Caco-2 (cell line): ENCODE data around the gene UBE2D4. TPM values are rescaled to one million over a fixed set of nuclear protein-coding genes. Genes with fewer than 3 reads are reported as not detected.

Experiments used
- BruUV-seq: library from RNA; stranded (reverse); fragments of 400-500 nt; replicated peaks from 2 replicates; lab custom pipeline; 2021; lab: Mats Ljungman, UMichigan
- CTCF ChIA-PET: fragments of 300-600 bp; sonication (Branson Sonifier 250); formaldehyde crosslinking; loops from one replicate; lab custom pipeline; 2022; ENCODE audit warnings: antibody characterized with exemption; lab: Charles Lee
- POLR2A ChIA-PET: fragments of 300-600 bp; sonication (Branson Sonifier 250); formaldehyde crosslinking; loops from one replicate; lab custom pipeline; 2022; ENCODE audit warnings: antibody characterized with exemption; lab: Charles Lee
- DNase-seq, 2 experiments: peaks; one replicate each; pipeline versions ENCODE4 v3.0.0 to v3.0.0-alpha.2; 2020 to 2022
- H3K27me3 ChIP-seq: replicated peaks from 2 replicates; pipeline ENCODE4 v1.6.0; 2011; ENCODE audit warnings: low read length; ENCODE audit not compliant: control insufficient read depth, insufficient read depth
- H3K36me3 ChIP-seq: 2 replicates; pipeline ENCODE4 v1.5.1; 2011; ENCODE audit warnings: low read length; ENCODE audit not compliant: control insufficient read depth, insufficient read depth
- H3K4me1 ChIP-seq: fragments of 250-450 bp; sonication (Bioruptor Pico); 2 replicates; pipeline ENCODE4 v1.5.1; 2020; ENCODE audit warnings: mild to moderate bottlenecking
- H3K4me3 ChIP-seq: 2 replicates; pipeline ENCODE4 v1.5.1; 2011; ENCODE audit warnings: low read depth, mild to moderate bottlenecking, control low read depth, low read length
- H3K9me3 ChIP-seq: fragments of 250-450 bp; sonication (Bioruptor Pico); 2 replicates; pipeline ENCODE4 v1.5.1; 2020; ENCODE audit warnings: mild to moderate bottlenecking, moderate library complexity
- H3K27ac Mint-ChIP-seq: one replicate; pipeline ENCODE4 v1.8.0; 2022; ENCODE audit warnings: mixed read lengths; ENCODE audit not compliant: unreplicated experiment
- H3K27me3 Mint-ChIP-seq: one replicate; pipeline ENCODE4 v1.8.0; 2022; ENCODE audit warnings: mixed read lengths; ENCODE audit not compliant: insufficient read depth, unreplicated experiment
- H3K36me3 Mint-ChIP-seq: one replicate; pipeline ENCODE4 v1.8.0; 2022; ENCODE audit warnings: mild to moderate bottlenecking, mixed read lengths; ENCODE audit not compliant: insufficient read depth, unreplicated experiment
- H3K4me1 Mint-ChIP-seq: one replicate; pipeline ENCODE4 v1.8.0; 2022; ENCODE audit warnings: low read depth, mixed read lengths; ENCODE audit not compliant: unreplicated experiment
- H3K4me3 Mint-ChIP-seq: one replicate; pipeline ENCODE4 v1.8.0; 2022; ENCODE audit warnings: mild to moderate bottlenecking, moderate library complexity, mixed read lengths; ENCODE audit not compliant: unreplicated experiment
- H3K9me3 Mint-ChIP-seq: one replicate; pipeline ENCODE4 v1.8.0; 2022; ENCODE audit warnings: mixed read lengths; ENCODE audit not compliant: unreplicated experiment
- CTCF ChIP-seq, 2 experiments: fragments of 200-600 bp in 1 of 2; IDR thresholded peaks; 1 replicate in 1 of 2; 2 replicates in 1 of 2; pipeline versions ENCODE4 v1.5.1 to v1.8.0; 2011 to 2022; ENCODE audit warnings: antibody characterized with exemption in 1 of 2, control low read depth in 1 of 2, inconsistent platforms in 1 of 2, low read depth in 1 of 2, low read length in 1 of 2, mild to moderate bottlenecking in 1 of 2, moderate library complexity in 1 of 2; ENCODE audit not compliant: insufficient read depth in 1 of 2, severe bottlenecking in 1 of 2, unreplicated experiment in 1 of 2
- intact Hi-C: fragments of 100-400 bp; cut with micrococcal nuclease; formaldehyde crosslinking; loops from one replicate; pipeline ENCODE4 v1.10.0; 2022; ENCODE audit not compliant: unreplicated experiment
- total RNA-seq: library from RNA; stranded (reverse); gene quantifications from 2 replicates; pipeline ENCODE4 v1.2.3, GENCODE V29; 2022

The UBE2D4 gene
- total RNA-seq, 1 experiment from 2014 or later: 15.4 TPM

DNA sequence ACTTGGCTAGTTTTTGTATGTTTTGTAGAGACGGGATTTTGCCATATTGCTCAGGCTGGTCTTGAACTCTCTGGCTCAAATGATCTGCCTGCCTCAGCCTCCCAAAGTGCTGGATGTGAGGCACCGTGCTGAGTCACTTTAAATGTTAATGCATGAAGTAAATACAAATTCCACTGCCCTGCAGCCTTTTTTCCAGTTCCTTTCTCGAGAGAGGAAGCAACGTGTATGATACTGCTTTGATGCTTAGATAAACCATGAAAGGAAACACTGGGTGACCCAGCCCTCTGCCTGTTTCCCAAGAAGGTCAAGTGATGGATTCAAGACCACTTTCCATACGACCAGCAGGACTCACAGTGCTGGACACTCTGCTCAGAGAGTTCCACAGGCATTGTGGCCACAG is 45.6 kb upstream of the UBE2D4 start:
- DNase-seq: no peak
- Mint-ChIP-seq H3K27ac (no peak overlapping the region), H3K27me3 (no peaks in the 10 kb centered on the region), H3K4me1 (no peaks in the 10 kb centered on the region), H3K9me3 (no peaks in the 10 kb centered on the region), H3K36me3 (peaks cover 80% of the 10 kb centered on the region), H3K4me3 (no peak overlapping the region)
- Histone ChIP-seq H3K36me3 (peaks cover 2% of the 10 kb centered on the region), H3K4me1 (no peaks in the 10 kb centered on the region), H3K27me3 (no peaks in the 10 kb centered on the region), H3K4me3 (no peak overlapping the region), H3K9me3 (no peaks in the 10 kb centered on the region)
- TF ChIP-seq CTCF (IDR thresholded peaks at IDR 0.05; ENCODE audit: insufficient read depth in 1 of 2, low read depth in 1 of 2, low read length in 1 of 2, severe bottlenecking in 1 of 2, unreplicated experiment in 1 of 2): no peak
- BruUV-seq: no TSS peak
- ChIA-PET POLR2A (no interaction called here), CTCF (no interaction called here)
- intact Hi-C loops: no loop called here

DNA sequence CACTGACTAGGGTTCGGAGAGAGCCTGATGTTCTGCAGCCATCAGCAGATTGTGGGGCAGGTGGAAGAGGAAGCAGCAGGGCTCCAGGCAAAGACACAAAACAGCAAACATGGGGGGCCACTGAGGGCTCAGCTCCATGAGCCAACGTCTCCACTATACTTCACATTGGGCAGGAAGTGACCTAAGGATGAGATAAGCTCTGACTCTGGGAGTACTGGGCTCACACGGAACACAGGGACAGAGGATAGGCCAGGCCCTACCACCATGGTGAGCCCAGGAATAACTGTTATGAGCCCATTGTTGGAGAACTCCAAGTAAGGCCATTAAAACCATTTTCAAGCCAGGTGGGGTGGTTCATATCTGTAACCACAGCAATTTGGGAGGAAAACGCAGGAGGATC is 42.0 kb upstream of the UBE2D4 start:
- H3K27me3 ChIP-seq: no peaks in the 10 kb centered on the region
- H3K9me3 ChIP-seq: no peaks in the 10 kb centered on the region
- peaks cover 3% of the 10 kb centered on the region for H3K36me3 ChIP-seq
- no peak overlapping the region for H3K4me3 ChIP-seq
- no TSS peak for BruUV-seq
- no peak for TF ChIP-seq CTCF (IDR thresholded peaks at IDR 0.05; ENCODE audit: insufficient read depth in 1 of 2, low read depth in 1 of 2, low read length in 1 of 2, severe bottlenecking in 1 of 2, unreplicated experiment in 1 of 2)
- no peak overlapping the region for H3K4me3 Mint-ChIP-seq
- DNase-seq: no peak
- no peaks in the 10 kb centered on the region for H3K4me1 Mint-ChIP-seq
- no peaks in the 10 kb centered on the region for H3K9me3 Mint-ChIP-seq
- CTCF ChIA-PET: no interaction called here
- H3K4me1 ChIP-seq: no peaks in the 10 kb centered on the region
- peaks cover 46% of the 10 kb centered on the region for H3K36me3 Mint-ChIP-seq
- POLR2A ChIA-PET: no interaction called here
- no peaks in the 10 kb centered on the region for H3K27me3 Mint-ChIP-seq
- H3K27ac Mint-ChIP-seq: no peak overlapping the region
- intact Hi-C loops: no loop called here

DNA sequence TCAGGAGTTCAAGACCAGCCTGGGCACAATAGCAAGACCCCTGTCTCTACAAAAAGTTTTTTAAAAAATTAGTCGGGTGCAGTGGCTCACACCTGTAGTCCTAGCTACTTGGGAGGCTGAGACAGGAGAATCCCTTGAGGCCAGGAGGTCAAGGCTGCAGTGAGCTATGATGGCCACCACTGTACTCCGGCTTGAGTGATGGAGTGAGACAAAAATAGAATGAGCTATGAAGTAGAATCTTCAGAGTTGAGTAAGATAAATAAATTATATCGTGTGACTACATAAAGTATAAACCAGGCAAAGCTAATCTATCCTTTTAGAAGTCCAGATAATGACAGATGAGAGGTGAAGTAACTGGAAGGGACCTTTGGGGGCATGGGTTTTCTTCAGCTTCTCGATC is 41.6 kb upstream of the UBE2D4 start:
- no TSS peak for BruUV-seq

More for the DNA sequence above, 41.6 kb upstream of the UBE2D4 start:
- Mint-ChIP-seq H3K27ac (no peak overlapping the region), H3K9me3 (no peaks in the 10 kb centered on the region), H3K4me1 (no peaks in the 10 kb centered on the region), H3K36me3 (peaks cover 42% of the 10 kb centered on the region), H3K4me3 (no peak overlapping the region), H3K27me3 (no peaks in the 10 kb centered on the region)
- H3K27me3 ChIP-seq: no peaks in the 10 kb centered on the region
- H3K4me1 ChIP-seq: no peaks in the 10 kb centered on the region
- no peaks in the 10 kb centered on the region for H3K9me3 ChIP-seq
- no peak for TF ChIP-seq CTCF (IDR thresholded peaks at IDR 0.05; ENCODE audit: insufficient read depth in 1 of 2, low read depth in 1 of 2, low read length in 1 of 2, severe bottlenecking in 1 of 2, unreplicated experiment in 1 of 2)
- peaks cover 3% of the 10 kb centered on the region for H3K36me3 ChIP-seq
- intact Hi-C loops: no loop called here
- CTCF ChIA-PET: no interaction called here
- no peak for DNase-seq
- no peak overlapping the region for H3K4me3 ChIP-seq
- POLR2A ChIA-PET: no interaction called here
